Uterus (tissue), 4 donors: ENCODE results near the gene GBE1. TPM values are rescaled to one million over a fixed set of nuclear protein-coding genes. Genes with fewer than 3 reads are reported as not detected.

Experiments used
- DNase-seq, 2 donors: peaks; one replicate each; pipeline ENCODE4 v3.0.0-alpha.2; 2019 to 2020
- H3K27ac ChIP-seq, 2 donors: fragments of 200-600 bp; sonication (generic); 1 replicate in 1 of 2; 2 replicates in 1 of 2; pipeline ENCODE4 v1.5.1; 2016 to 2018
- H3K27me3 ChIP-seq, 2 donors: fragments of 200-600 bp; sonication (generic); one replicate each; pipeline ENCODE4 v1.5.1; 2018 to 2019; ENCODE audit warnings: control low read depth in 1 of 2
- H3K36me3 ChIP-seq, 2 donors: fragments of 200-600 bp; sonication (generic); one replicate each; pipeline ENCODE4 v1.5.1; 2019; ENCODE audit warnings: control low read depth in 1 of 2
- H3K4me1 ChIP-seq, 2 donors: fragments of 200-600 bp; sonication (generic); one replicate each; pipeline ENCODE4 v1.5.1; 2018 to 2019; ENCODE audit warnings: control low read depth in 1 of 2
- H3K4me3 ChIP-seq, 2 donors: fragments of 200-600 bp; sonication (generic); 1 replicate in 1 of 2; 2 replicates in 1 of 2; pipeline ENCODE4 v1.5.1; 2018 to 2019; ENCODE audit warnings: mild to moderate bottlenecking in 1 of 2
- H3K9me3 ChIP-seq, 2 donors: fragments of 200-600 bp; sonication (generic); one replicate each; pipeline ENCODE4 v1.5.1; 2019; ENCODE audit warnings: control low read depth in 1 of 2
- CTCF ChIP-seq, 4 experiments: fragments of 200-600 bp in 2 of 4; fragments of 450-650 bp in 2 of 4; sonication (generic) in 2 of 4; IDR thresholded peaks; one replicate each; pipeline ENCODE4 v1.5.1; 2016 to 2019; ENCODE audit warnings: antibody characterized with exemption in 4 of 4, mild to moderate bottlenecking in 2 of 4, moderate library complexity in 1 of 4
- POLR2A ChIP-seq, 2 donors: fragments of 450-650 bp; IDR thresholded peaks; one replicate each; pipeline ENCODE4 v1.6.1; 2016; ENCODE audit warnings: antibody characterized with exemption in 2 of 2, mild to moderate bottlenecking in 1 of 2, moderate library complexity in 1 of 2
- intact Hi-C: fragments of 100-400 bp; cut with DNase I; formaldehyde crosslinking; loops from one replicate; pipeline ENCODE4 v1.15.1; 2023; ENCODE audit warnings: low total_unique reads
- total RNA-seq, 4 donors: library from RNA; depleted of rRNA in 3 of 4; stranded (reverse); fragments of >200 nt in 3 of 4; gene quantifications; one replicate each; pipeline versions ENCODE4 v1.1.0 to v1.2.4, GENCODE V29; 2014 to 2023
- donor health status: DM: yes; HTN: yes; CAD: no.

Gene GBE1
- total RNA-seq, 4 donors from 2014 or later: 9.2 to 33.8 (median 24.9) TPM

- H3K4me1 ChIP-seq: no peaks in the 10 kb centered on the region
- H3K4me3 ChIP-seq: no peak overlapping the region
- intact Hi-C loops: no loop called here
- H3K27ac ChIP-seq: no peak overlapping the region
- no peaks in the 10 kb centered on the region for H3K9me3 ChIP-seq
- TF ChIP-seq POLR2A (IDR thresholded peaks at IDR 0.05): no peak
- no peak for TF ChIP-seq CTCF (IDR thresholded peaks at IDR 0.05)
- H3K27me3 ChIP-seq: no peaks in the 10 kb centered on the region
- no peak for DNase-seq
- H3K36me3 ChIP-seq: no peaks in the 10 kb centered on the region
Observed at GRCh38 chr3:81695302-81695701, 66.1 kb downstream of the GBE1 start.

GRCh38 chr3:81694662-81695061 lies 66.8 kb downstream of the GBE1 start:
- no peaks in the 10 kb centered on the region for H3K4me1 ChIP-seq
- no peaks in the 10 kb centered on the region for H3K36me3 ChIP-seq
- no peak for TF ChIP-seq POLR2A (IDR thresholded peaks at IDR 0.05)
- no peak for TF ChIP-seq CTCF (IDR thresholded peaks at IDR 0.05)
- no peak overlapping the region for H3K27ac ChIP-seq
- intact Hi-C loops: no loop called here
- H3K4me3 ChIP-seq: no peak overlapping the region
- H3K9me3 ChIP-seq: no peaks in the 10 kb centered on the region
- H3K27me3 ChIP-seq: no peaks in the 10 kb centered on the region
- no peak for DNase-seq

- no peaks in the 10 kb centered on the region for H3K27me3 ChIP-seq
- no peak overlapping the region for H3K27ac ChIP-seq
- H3K4me1 ChIP-seq: no peaks in the 10 kb centered on the region
- intact Hi-C loops: no loop called here
- no peak for TF ChIP-seq POLR2A (IDR thresholded peaks at IDR 0.05)
- DNase-seq: no peak
- H3K9me3 ChIP-seq: no peaks in the 10 kb centered on the region
- no peak overlapping the region for H3K4me3 ChIP-seq
- H3K36me3 ChIP-seq: no peaks in the 10 kb centered on the region
Observed at GRCh38 chr3:81692766-81693165, 68.7 kb downstream of the GBE1 start.

GRCh38 chr3:81689617-81690016 lies 71.8 kb downstream of the GBE1 start:
- intact Hi-C loops: no loop called here
- H3K27ac ChIP-seq: no peak overlapping the region

GRCh38 chr3:81684751-81685395 lies 76.6 kb downstream of the GBE1 start:
- no peaks in the 10 kb centered on the region for H3K27me3 ChIP-seq
- no peaks in the 10 kb centered on the region for H3K9me3 ChIP-seq
- TF ChIP-seq POLR2A (IDR thresholded peaks at IDR 0.05) (no peak), CTCF (IDR thresholded peaks at IDR 0.05) (no peak)
- no peak overlapping the region for H3K27ac ChIP-seq
- no peak overlapping the region for H3K4me3 ChIP-seq
- no peaks in the 10 kb centered on the region for H3K36me3 ChIP-seq
- no peak for DNase-seq
- intact Hi-C loops: no loop called here
- H3K4me1 ChIP-seq: no peaks in the 10 kb centered on the region

More at GRCh38 chr3:81689617-81690016, 71.8 kb downstream of the GBE1 start:
- H3K4me3 ChIP-seq: no peak overlapping the region
- H3K4me1 ChIP-seq: no peaks in the 10 kb centered on the region
- no peaks in the 10 kb centered on the region for H3K9me3 ChIP-seq
- DNase-seq: no peak
- no peaks in the 10 kb centered on the region for H3K27me3 ChIP-seq
- no peaks in the 10 kb centered on the region for H3K36me3 ChIP-seq
- TF ChIP-seq POLR2A (IDR thresholded peaks at IDR 0.05) (no peak), CTCF (IDR thresholded peaks at IDR 0.05) (no peak)
